ENCODE results near the gene EZR.

DNA sequence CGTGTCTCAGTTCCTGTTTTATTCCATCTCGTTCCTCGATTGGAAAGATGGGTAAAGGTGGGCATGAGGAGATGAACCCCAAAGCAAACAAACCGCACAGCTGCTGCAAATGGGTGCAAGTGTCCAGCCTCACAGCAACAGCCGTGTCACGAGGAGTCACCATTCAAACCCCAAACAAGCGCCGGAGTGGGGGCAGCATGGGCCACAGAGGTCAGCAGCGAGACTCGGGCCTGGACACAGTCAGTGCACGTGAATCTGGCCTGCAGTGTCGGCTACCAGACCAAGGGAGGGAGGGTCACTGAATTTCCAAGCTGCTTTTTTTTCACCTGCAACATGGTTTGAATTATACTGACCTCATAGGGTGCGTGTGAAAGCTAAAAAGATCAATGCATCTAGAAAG lies 63.5 kb downstream of the EZR start:
- TF ChIP-seq, protein P1, sequence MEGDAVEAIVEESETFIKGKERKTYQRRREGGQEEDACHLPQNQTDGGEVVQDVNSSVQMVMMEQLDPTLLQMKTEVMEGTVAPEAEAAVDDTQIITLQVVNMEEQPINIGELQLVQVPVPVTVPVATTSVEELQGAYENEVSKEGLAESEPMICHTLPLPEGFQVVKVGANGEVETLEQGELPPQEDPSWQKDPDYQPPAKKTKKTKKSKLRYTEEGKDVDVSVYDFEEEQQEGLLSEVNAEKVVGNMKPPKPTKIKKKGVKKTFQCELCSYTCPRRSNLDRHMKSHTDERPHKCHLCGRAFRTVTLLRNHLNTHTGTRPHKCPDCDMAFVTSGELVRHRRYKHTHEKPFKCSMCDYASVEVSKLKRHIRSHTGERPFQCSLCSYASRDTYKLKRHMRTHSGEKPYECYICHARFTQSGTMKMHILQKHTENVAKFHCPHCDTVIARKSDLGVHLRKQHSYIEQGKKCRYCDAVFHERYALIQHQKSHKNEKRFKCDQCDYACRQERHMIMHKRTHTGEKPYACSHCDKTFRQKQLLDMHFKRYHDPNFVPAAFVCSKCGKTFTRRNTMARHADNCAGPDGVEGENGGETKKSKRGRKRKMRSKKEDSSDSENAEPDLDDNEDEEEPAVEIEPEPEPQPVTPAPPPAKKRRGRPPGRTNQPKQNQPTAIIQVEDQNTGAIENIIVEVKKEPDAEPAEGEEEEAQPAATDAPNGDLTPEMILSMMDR (IDR thresholded peaks at IDR 0.05): no peak
- TF ChIP-seq, protein P2, sequence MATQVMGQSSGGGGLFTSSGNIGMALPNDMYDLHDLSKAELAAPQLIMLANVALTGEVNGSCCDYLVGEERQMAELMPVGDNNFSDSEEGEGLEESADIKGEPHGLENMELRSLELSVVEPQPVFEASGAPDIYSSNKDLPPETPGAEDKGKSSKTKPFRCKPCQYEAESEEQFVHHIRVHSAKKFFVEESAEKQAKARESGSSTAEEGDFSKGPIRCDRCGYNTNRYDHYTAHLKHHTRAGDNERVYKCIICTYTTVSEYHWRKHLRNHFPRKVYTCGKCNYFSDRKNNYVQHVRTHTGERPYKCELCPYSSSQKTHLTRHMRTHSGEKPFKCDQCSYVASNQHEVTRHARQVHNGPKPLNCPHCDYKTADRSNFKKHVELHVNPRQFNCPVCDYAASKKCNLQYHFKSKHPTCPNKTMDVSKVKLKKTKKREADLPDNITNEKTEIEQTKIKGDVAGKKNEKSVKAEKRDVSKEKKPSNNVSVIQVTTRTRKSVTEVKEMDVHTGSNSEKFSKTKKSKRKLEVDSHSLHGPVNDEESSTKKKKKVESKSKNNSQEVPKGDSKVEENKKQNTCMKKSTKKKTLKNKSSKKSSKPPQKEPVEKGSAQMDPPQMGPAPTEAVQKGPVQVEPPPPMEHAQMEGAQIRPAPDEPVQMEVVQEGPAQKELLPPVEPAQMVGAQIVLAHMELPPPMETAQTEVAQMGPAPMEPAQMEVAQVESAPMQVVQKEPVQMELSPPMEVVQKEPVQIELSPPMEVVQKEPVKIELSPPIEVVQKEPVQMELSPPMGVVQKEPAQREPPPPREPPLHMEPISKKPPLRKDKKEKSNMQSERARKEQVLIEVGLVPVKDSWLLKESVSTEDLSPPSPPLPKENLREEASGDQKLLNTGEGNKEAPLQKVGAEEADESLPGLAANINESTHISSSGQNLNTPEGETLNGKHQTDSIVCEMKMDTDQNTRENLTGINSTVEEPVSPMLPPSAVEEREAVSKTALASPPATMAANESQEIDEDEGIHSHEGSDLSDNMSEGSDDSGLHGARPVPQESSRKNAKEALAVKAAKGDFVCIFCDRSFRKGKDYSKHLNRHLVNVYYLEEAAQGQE (IDR thresholded peaks at IDR 0.05; ENCODE audit: insufficient read depth in 1 of 2, low read depth in 2 of 2, low read length in 1 of 2): no peak
- TF ChIP-seq POLR2AphosphoS5 (IDR thresholded peaks at IDR 0.05; ENCODE audit: low read depth, low read length) (no peak), SIN3A (IDR thresholded peaks at IDR 0.05; ENCODE audit: borderline replicate concordance, insufficient read depth, low read depth, low read length) (no peak)
